Measurements from ENCODE around the gene PIP4K2A. TPM values are rescaled to one million over a fixed set of nuclear protein-coding genes. Genes with fewer than 3 reads are reported as not detected.

The PIP4K2A gene
- total RNA-seq, 2 donors from 2014 or later: 13.2 to 17.4 TPM

GRCh38 chr10:22613011-22613410, 101.4 kb downstream of the PIP4K2A start:
- no peaks in the 10 kb centered on the region for H3K4me1 ChIP-seq (replicated peaks)
- H3K4me3 ChIP-seq: no peak overlapping the region
- H3K27me3 ChIP-seq (replicated peaks; ENCODE audit: insufficient read depth): no peaks in the 10 kb centered on the region
- H3K36me3 ChIP-seq: no peaks in the 10 kb centered on the region
- 96% methylated on average over 6 of the region's 6 CpGs for WGBS
- intact Hi-C loops (cut with DNase I): no loop called here
- no peaks in the 10 kb centered on the region for H3K9me3 ChIP-seq
- no peak for TF ChIP-seq POLR2AphosphoS5 (IDR thresholded peaks at IDR 0.05)
- TF ChIP-seq CTCF (IDR thresholded peaks at IDR 0.05): no peak
- TF ChIP-seq POLR2A (IDR thresholded peaks at IDR 0.05): no peak
- H3K27ac ChIP-seq: no peak overlapping the region
- no peak for DNase-seq (ENCODE audit: low spot score)

- whole genome bisulfite sequencing: 94% methylated on average over 10 of the region's 10 CpGs
- intact Hi-C loops (cut with DNase I): no loop called here
- H3K4me3 ChIP-seq: no peak overlapping the region
- TF ChIP-seq CTCF (IDR thresholded peaks at IDR 0.05): no peak
- no peak for TF ChIP-seq POLR2A (IDR thresholded peaks at IDR 0.05)
- TF ChIP-seq POLR2AphosphoS5 (IDR thresholded peaks at IDR 0.05): no peak
- no peaks in the 10 kb centered on the region for H3K27me3 ChIP-seq (replicated peaks; ENCODE audit: insufficient read depth)
- no peaks in the 10 kb centered on the region for H3K4me1 ChIP-seq (replicated peaks)
- no peak for DNase-seq (ENCODE audit: low spot score)
- H3K9me3 ChIP-seq: no peaks in the 10 kb centered on the region
- no peaks in the 10 kb centered on the region for H3K36me3 ChIP-seq
- H3K27ac ChIP-seq: no peak overlapping the region
These were observed 102.1 kb downstream of the PIP4K2A start for GRCh38 chr10:22612318-22612717.

GRCh38 chr10:22611425-22612115, 102.8 kb downstream of the PIP4K2A start:
- H3K27me3 ChIP-seq (replicated peaks; ENCODE audit: insufficient read depth): no peaks in the 10 kb centered on the region
- TF ChIP-seq CTCF (IDR thresholded peaks at IDR 0.05) (no peak), POLR2A (IDR thresholded peaks at IDR 0.05) (no peak), POLR2AphosphoS5 (IDR thresholded peaks at IDR 0.05) (no peak)
- H3K36me3 ChIP-seq: no peaks in the 10 kb centered on the region
- intact Hi-C loops (cut with DNase I): no loop called here
- no peak for DNase-seq (ENCODE audit: low spot score)
- H3K9me3 ChIP-seq: no peaks in the 10 kb centered on the region
- no peaks in the 10 kb centered on the region for H3K4me1 ChIP-seq (replicated peaks)
- H3K4me3 ChIP-seq: no peak overlapping the region
- H3K27ac ChIP-seq: no peak overlapping the region
- 85% methylated on average over 8 of the region's 8 CpGs for WGBS

- DNase-seq (ENCODE audit: low spot score): no peak
- Histone ChIP-seq H3K27me3 (replicated peaks; ENCODE audit: insufficient read depth) (no peaks in the 10 kb centered on the region), H3K27ac (no peak overlapping the region), H3K36me3 (no peaks in the 10 kb centered on the region), H3K4me3 (no peak overlapping the region), H3K9me3 (no peaks in the 10 kb centered on the region), H3K4me1 (replicated peaks) (no peaks in the 10 kb centered on the region)
- 55% methylated on average over 5 of the region's 5 CpGs for whole genome bisulfite sequencing
- TF ChIP-seq CTCF (IDR thresholded peaks at IDR 0.05) (no peak), POLR2A (IDR thresholded peaks at IDR 0.05) (no peak), POLR2AphosphoS5 (IDR thresholded peaks at IDR 0.05) (no peak)
- intact Hi-C loops (cut with DNase I): no loop called here
These were observed 103.8 kb downstream of the PIP4K2A start for GRCh38 chr10:22610610-22611009.

All from prostate gland (tissue), 2 donors.